GM12878 (cell line): ENCODE measurements around the gene OR6P1. TPM values are rescaled to one million over a fixed set of nuclear protein-coding genes. Genes with fewer than 3 reads are reported as not detected.

Source experiments
- ATAC-seq: fragments of 200-7000 bp; cut with Tn5 transposase; 3 replicates; pipeline ENCODE4 v1.9.1; 2020; ENCODE audit warnings: mild to moderate bottlenecking, moderate library complexity
- BruUV-seq: library from RNA; stranded (reverse); fragments of 400-500 nt; replicated peaks from 2 replicates; lab custom pipeline; 2021; lab: Mats Ljungman, UMichigan
- CTCF ChIA-PET: fragments of 300-600 bp; sonication (Branson Sonifier 250); formaldehyde crosslinking; extraction: SDS; loops from one replicate; lab custom pipeline; 2021; ENCODE audit warnings: inconsistent platforms; lab: Yijun Ruan, JAX
- POLR2A ChIA-PET: fragments of 350-600 bp; formaldehyde crosslinking; extraction: SDS; loops from one replicate; lab custom pipeline; 2021; ENCODE audit warnings: inconsistent platforms; lab: Charles Lee
- RAD21 ChIA-PET: fragments of 300-600 bp; sonication (Branson Sonifier 250); formaldehyde crosslinking; loops from one replicate; lab custom pipeline; 2023; ENCODE audit warnings: antibody characterized with exemption; ENCODE audit not compliant: unreplicated experiment; lab: Charles Lee
- SMC1A ChIA-PET: fragments of 300-600 bp; sonication (Branson Sonifier 250); formaldehyde crosslinking; loops from one replicate; lab custom pipeline; 2023; ENCODE audit not compliant: unreplicated experiment, uncharacterized antibody; lab: Charles Lee
- DNase-seq: peaks from one replicate; pipeline ENCODE4 v3.0.0-alpha.2; 2011; ENCODE audit warnings: low read depth, low spot score
- FAIRE-seq: peaks from 3 replicates; lab custom pipeline; 2011; peaks lifted over from hg19 to GRCh38; lab: Jason Lieb, UNC
- H2AFZ ChIP-seq: 2 replicates; pipeline ENCODE4 v1.6.0; 2011; ENCODE audit warnings: low read depth, low read length, control low read depth; ENCODE audit not compliant: control insufficient read depth
- H3K27ac ChIP-seq: 2 replicates; pipeline ENCODE4 v1.5.1; 2011; ENCODE audit warnings: control low read depth; ENCODE audit not compliant: control insufficient read depth, insufficient read depth
- H3K27me3 ChIP-seq, 2 experiments: replicated peaks in 1 of 2; 2 replicates each; pipeline versions ENCODE4 v1.6.0 to v1.6.1; 2011; ENCODE audit warnings: low read length in 1 of 2; ENCODE audit not compliant: control insufficient read depth in 2 of 2, insufficient read depth in 2 of 2
- H3K36me3 ChIP-seq, 2 experiments: 2 replicates each; pipeline ENCODE4 v1.5.1; 2011; ENCODE audit warnings: low read length in 1 of 2; ENCODE audit not compliant: control insufficient read depth in 2 of 2, insufficient read depth in 2 of 2
- H3K4me1 ChIP-seq: 2 replicates; pipeline ENCODE4 v1.6.1; 2011; ENCODE audit warnings: mild to moderate bottlenecking, low read length, moderate library complexity, mixed read lengths; ENCODE audit not compliant: control insufficient read depth, insufficient read depth
- H3K4me2 ChIP-seq: 2 replicates; pipeline ENCODE4 v1.6.0; 2011; ENCODE audit warnings: control low read depth; ENCODE audit not compliant: control insufficient read depth, insufficient read depth
- H3K4me3 ChIP-seq: fragments of 200-600 bp; sonication (generic); 2 replicates; pipeline ENCODE4 v1.5.1; 2016
- H3K79me2 ChIP-seq: 2 replicates; pipeline ENCODE4 v1.6.0; 2011; ENCODE audit warnings: low read length; ENCODE audit not compliant: control insufficient read depth, insufficient read depth
- H3K9ac ChIP-seq: 2 replicates; pipeline ENCODE4 v1.8.0; 2011; ENCODE audit warnings: low read length, control low read depth, mixed read lengths; ENCODE audit not compliant: control insufficient read depth, insufficient read depth
- H3K9me3 ChIP-seq: replicated peaks from 3 replicates; pipeline ENCODE4 v1.5.1; 2011; ENCODE audit warnings: mild to moderate bottlenecking, low read length; ENCODE audit not compliant: control insufficient read depth, insufficient read depth
- H4K20me1 ChIP-seq: 2 replicates; pipeline ENCODE4 v1.6.0; 2011; ENCODE audit not compliant: control insufficient read depth, insufficient read depth
- ATF2 ChIP-seq: IDR thresholded peaks from 2 replicates; pipeline ENCODE4 v1.6.1; 2012; ENCODE audit warnings: low read length, inconsistent platforms
- CBFB ChIP-seq: IDR thresholded peaks from 2 replicates; pipeline ENCODE4 v1.6.1; 2016; ENCODE audit warnings: antibody characterized with exemption, low read depth
- CBX3 ChIP-seq: fragments of 200-600 bp; sonication (generic); IDR thresholded peaks from 2 replicates; pipeline ENCODE4 v1.6.1; 2016; ENCODE audit warnings: low read depth, borderline replicate concordance
- E2F8 ChIP-seq: fragments of 450-650 bp; IDR thresholded peaks from 2 replicates; pipeline ENCODE4 v1.6.1; 2018; ENCODE audit warnings: mild to moderate bottlenecking, low read depth, moderate library complexity; ENCODE audit not compliant: partially characterized antibody
- EED ChIP-seq: sonication (generic); IDR thresholded peaks from 2 replicates; pipeline ENCODE4 v1.6.1; 2016; ENCODE audit warnings: antibody characterized with exemption, low read depth
- ELK1 ChIP-seq: IDR thresholded peaks from 2 replicates; pipeline ENCODE4 v1.6.1; 2012; ENCODE audit warnings: low read depth, low read length, improper control_type of control experiment
- FOXM1 ChIP-seq: IDR thresholded peaks from 2 replicates; pipeline ENCODE4 v1.6.1; 2012; ENCODE audit warnings: low read depth, mild to moderate bottlenecking, inconsistent platforms, low read length, moderate library complexity
- MTA3 ChIP-seq: IDR thresholded peaks from 2 replicates; pipeline ENCODE4 v1.6.1; 2012; ENCODE audit warnings: low read length, inconsistent platforms, borderline replicate concordance
- NFXL1 ChIP-seq: fragments of 450-650 bp; IDR thresholded peaks from 2 replicates; pipeline ENCODE4 v1.6.1; 2017; ENCODE audit warnings: antibody characterized with exemption, mild to moderate bottlenecking, borderline replicate concordance
- NKRF ChIP-seq: fragments of 450-650 bp; conservative IDR thresholded peaks from 2 replicates; pipeline ENCODE4 v1.6.1; 2017; ENCODE audit warnings: mild to moderate bottlenecking, moderate library complexity
- RBBP5 ChIP-seq: fragments of 200-600 bp; sonication (generic); conservative IDR thresholded peaks from 2 replicates; pipeline ENCODE4 v1.6.1; 2016
- REST ChIP-seq: IDR thresholded peaks from 2 replicates; pipeline ENCODE4 v1.6.1; 2012; ENCODE audit warnings: mild to moderate bottlenecking, low read depth, low read length
- SPI1 ChIP-seq: IDR thresholded peaks from 2 replicates; pipeline ENCODE4 v1.6.1; 2011; ENCODE audit warnings: low read depth, mild to moderate bottlenecking, low read length, moderate library complexity, borderline replicate concordance; ENCODE audit not compliant: insufficient read depth
- TCF12 ChIP-seq: IDR thresholded peaks from 2 replicates; pipeline ENCODE4 v1.6.1; 2011; ENCODE audit warnings: low read depth, mild to moderate bottlenecking, low read length
- ZBED1 ChIP-seq: IDR thresholded peaks from 2 replicates; pipeline ENCODE4 v1.6.1; 2016; ENCODE audit warnings: borderline replicate concordance
- WGBS: methylation state at CpG from one replicate; pipeline ENCODE4 v1.1.6; 2016; ENCODE audit warnings: low lambda C conversion rate; ENCODE audit not compliant: insufficient replicate concordance, insufficient coverage; ENCODE audit errors: missing lambda C conversion rate; 5-methylcytosine and 5-hydroxymethylcytosine counted together
- in situ Hi-C: fragments of 300-500 bp; cut with MboI; formaldehyde crosslinking; loops from 9 replicates; pipeline ENCODE4 v1.14.3; 2018; ENCODE audit warnings: mixed read lengths
- intact Hi-C: fragments of 100-400 bp; cut with micrococcal nuclease; formaldehyde crosslinking; loops from one replicate; pipeline ENCODE4 v1.14.2; 2022; ENCODE audit not compliant: unreplicated experiment
- polyA plus RNA-seq, 11 experiments: library from polyadenylated mRNA; depleted of rRNA in 4 of 11; unstranded in 6 of 11; stranded (reverse) in 5 of 11; fragments of >200 nt; fragmentation: Nextera tagmentation in 4 of 11; fragmentation: Illumina TruSeq in 1 of 11; extraction: Ambion mirVana in 4 of 11; extraction: Trizol in 1 of 11; gene quantifications; 1 replicate in 1 of 11; 2 replicates in 10 of 11; pipeline versions ENCODE4 v1.2.1 to v1.2.3, GENCODE V29; 2011 to 2016; ENCODE audit warnings: inconsistent platforms in 2 of 11, missing spikeins in 2 of 11, low read depth in 1 of 11
- total RNA-seq, 4 experiments: library from RNA; depleted of rRNA in 3 of 4; stranded (reverse); fragments of >200 nt in 3 of 4; fragmentation: Illumina TruSeq in 1 of 4; extraction: Trizol in 1 of 4; gene quantifications; 2 replicates each; pipeline versions ENCODE4 v1.2.1 to v1.2.3, GENCODE V29; 2013 to 2021

The OR6P1 gene
- total and polyA plus RNA-seq, 10 of the 15 experiments (the other 5 are each of a cell fraction or from before 2014, with no cell fraction given), result not detected

- no peak for FAIRE-seq
- Histone ChIP-seq H3K9ac (no peak overlapping the region), H2AFZ (no peak overlapping the region), H4K20me1 (no peaks in the 10 kb centered on the region), H3K27ac (no peak overlapping the region), H3K36me3 (no peaks in the 10 kb centered on the region), H3K4me2 (no peak overlapping the region), H3K79me2 (no peaks in the 10 kb centered on the region), H3K4me3 (no peak overlapping the region), H3K4me1 (no peaks in the 10 kb centered on the region), H3K9me3 (no peaks in the 10 kb centered on the region), H3K27me3 (no peaks in the 10 kb centered on the region)
- BruUV-seq, result no TSS peak
- RAD21 ChIA-PET, result no interaction called here
- CTCF ChIA-PET, result no interaction called here
- no peak for ATAC-seq
- SMC1A ChIA-PET, result no interaction called here
- DNase-seq, result no peak
- in situ Hi-C loops (no loop called here), intact Hi-C loops (no loop called here)
- POLR2A ChIA-PET, result no interaction called here
- 23% methylated on average over 1 of the region's 1 CpG for WGBS
- TF ChIP-seq ATF2 (no peak), RBBP5 (no peak), TCF12 (no peak), FOXM1 (no peak), SPI1 (no peak), E2F8 (no peak), ELK1 (no peak), ZBED1 (no peak), EED (no peak), CBX3 (no peak), REST (no peak), NFXL1 (no peak), NKRF (no peak), MTA3 (no peak), CBFB (no peak)
Measured at GRCh38 chr1:158586942-158587341, 16.6 kb upstream of the OR6P1 start.
